Neural progenitor cell (in vitro differentiated cells): Measurements from ENCODE around the gene PLEKHG5. TPM values are rescaled to one million over a fixed set of nuclear protein-coding genes. Genes with fewer than 3 reads are reported as not detected.
A peak's percentile ranks its signal among the peaks of the same experiment; 100 is the strongest.

Experiments
- DNase-seq: peaks from one replicate; pipeline ENCODE4 v3.0.0-alpha.2; 2016; ENCODE audit warnings: low spot score
- H2AFZ ChIP-seq: fragments of 200-600 bp; sonication (generic); replicated peaks from 2 replicates; pipeline ENCODE4 v1.6.1; 2016; ENCODE audit warnings: antibody characterized with exemption
- H3F3A ChIP-seq: fragments of 200-600 bp; sonication (generic); 2 replicates; pipeline ENCODE4 v1.6.1; 2016; ENCODE audit warnings: antibody characterized with exemption, low read depth
- H3K27ac ChIP-seq: fragments of 200-600 bp; sonication (generic); 2 replicates; pipeline ENCODE4 v1.5.1; 2016; ENCODE audit warnings: mild to moderate bottlenecking
- H3K27me3 ChIP-seq: fragments of 200-600 bp; sonication (generic); 2 replicates; pipeline ENCODE4 v1.6.1; 2016; ENCODE audit warnings: mild to moderate bottlenecking, moderate library complexity
- H3K36me3 ChIP-seq: fragments of 200-600 bp; sonication (generic); 2 replicates; pipeline ENCODE4 v1.5.1; 2016
- H3K4me1 ChIP-seq: fragments of 200-600 bp; sonication (generic); 2 replicates; pipeline ENCODE4 v1.6.1; 2016; ENCODE audit warnings: mixed run types
- H3K4me2 ChIP-seq: fragments of 200-600 bp; sonication (generic); 2 replicates; pipeline ENCODE4 v1.6.1; 2016
- H3K4me3 ChIP-seq: fragments of 200-600 bp; sonication (generic); 2 replicates; pipeline ENCODE4 v1.5.1; 2016
- H3K79me2 ChIP-seq: fragments of 200-600 bp; sonication (generic); 2 replicates; pipeline ENCODE4 v1.6.1; 2016; ENCODE audit warnings: low read depth
- H3K9ac ChIP-seq: fragments of 200-600 bp; sonication (generic); 2 replicates; pipeline ENCODE4 v1.6.1; 2016
- H3K9me3 ChIP-seq: fragments of 200-600 bp; sonication (generic); 2 replicates; pipeline ENCODE4 v1.5.1; 2016; ENCODE audit warnings: low read depth
- H4K20me1 ChIP-seq: fragments of 200-600 bp; sonication (generic); 2 replicates; pipeline ENCODE4 v1.6.1; 2016; ENCODE audit warnings: low read depth
- H3K27ac Mint-ChIP-seq: 3 replicates; pipeline ENCODE4 v1.8.0; 2021; ENCODE audit warnings: mixed read lengths
- H3K27me3 Mint-ChIP-seq: 2 replicates; pipeline ENCODE4 v1.8.0; 2022; ENCODE audit warnings: low read depth, mild to moderate bottlenecking, inconsistent platforms, moderate library complexity, mixed read lengths; ENCODE audit not compliant: insufficient read depth
- H3K36me3 Mint-ChIP-seq: 3 replicates; pipeline ENCODE4 v1.8.0; 2021; ENCODE audit warnings: mixed read lengths
- H3K4me1 Mint-ChIP-seq: 3 replicates; pipeline ENCODE4 v1.8.0; 2021; ENCODE audit warnings: mixed read lengths
- H3K4me3 Mint-ChIP-seq: 3 replicates; pipeline ENCODE4 v1.8.0; 2021; ENCODE audit warnings: mild to moderate bottlenecking, moderate library complexity, mixed read lengths
- H3K9me3 Mint-ChIP-seq: 3 replicates; pipeline ENCODE4 v1.8.0; 2020; ENCODE audit warnings: mixed read lengths
- EZH2 ChIP-seq: fragments of 200-600 bp; sonication (generic); IDR thresholded peaks from 2 replicates; pipeline ENCODE4 v1.6.1; 2017; ENCODE audit warnings: antibody characterized with exemption, mild to moderate bottlenecking, moderate library complexity
- EZH2phosphoT487 ChIP-seq: fragments of 200-600 bp; sonication (generic); IDR thresholded peaks from 2 replicates; pipeline ENCODE4 v1.6.1; 2017; ENCODE audit warnings: antibody characterized with exemption
- total RNA-seq: library from RNA; depleted of rRNA; stranded (reverse); fragments of >200 nt; gene quantifications from 2 replicates; pipeline ENCODE4 v1.2.3, GENCODE V29; 2015; ENCODE audit warnings: low replicate concordance
- TF ChIP-seq, protein P1 (sequence below): fragments of 200-600 bp; sonication (generic); IDR thresholded peaks from 2 replicates; pipeline ENCODE4 v1.5.1; 2017; ENCODE audit warnings: antibody characterized with exemption, mild to moderate bottlenecking

PLEKHG5 gene
- total RNA-seq, 1 donor from 2014 or later, result 7.4 TPM

DNA sequence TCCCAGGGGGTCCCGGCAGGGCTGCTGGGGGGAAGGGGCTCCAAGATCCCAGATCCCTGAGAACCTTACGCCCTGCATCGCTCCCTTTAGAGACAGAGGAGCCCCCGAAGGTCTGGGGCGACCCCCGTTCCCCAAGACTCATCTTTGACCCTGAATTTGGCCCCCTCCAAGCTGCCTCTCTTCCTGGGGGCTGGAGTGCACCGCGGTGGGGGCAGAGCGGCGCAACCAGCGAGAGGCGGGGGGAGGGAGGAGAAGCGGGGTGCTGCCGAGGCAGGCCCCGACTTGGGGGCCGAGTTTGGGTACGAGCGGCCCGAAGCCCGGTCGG lies 5.4 kb upstream of the PLEKHG5 start:
- Histone ChIP-seq H3K9ac (no peak overlapping the region), H3K9me3 (no peaks in the 10 kb centered on the region), H3K27ac (no peak overlapping the region), H3F3A (peaks cover 19% of the 10 kb centered on the region), H3K36me3 (no peaks in the 10 kb centered on the region), H3K79me2 (no peaks in the 10 kb centered on the region), H3K27me3 (peaks cover 39% of the 10 kb centered on the region), H2AFZ (peak overlapping the region; percentile 50), H4K20me1 (peaks cover 14% of the 10 kb centered on the region), H3K4me3 (peak overlapping the region; percentile 89), H3K4me2 (peak overlapping the region; percentile 100), H3K4me1 (peaks cover 25% of the 10 kb centered on the region)
- DNase-seq, result no peak
- Mint-ChIP-seq H3K27ac (no peak overlapping the region), H3K9me3 (no peaks in the 10 kb centered on the region), H3K36me3 (no peaks in the 10 kb centered on the region), H3K4me3 (peak overlapping the region; percentile 86), H3K4me1 (peaks cover 31% of the 10 kb centered on the region), H3K27me3 (peaks cover 8% of the 10 kb centered on the region)
- no peak for TF ChIP-seq EZH2
- TF ChIP-seq, protein P1, sequence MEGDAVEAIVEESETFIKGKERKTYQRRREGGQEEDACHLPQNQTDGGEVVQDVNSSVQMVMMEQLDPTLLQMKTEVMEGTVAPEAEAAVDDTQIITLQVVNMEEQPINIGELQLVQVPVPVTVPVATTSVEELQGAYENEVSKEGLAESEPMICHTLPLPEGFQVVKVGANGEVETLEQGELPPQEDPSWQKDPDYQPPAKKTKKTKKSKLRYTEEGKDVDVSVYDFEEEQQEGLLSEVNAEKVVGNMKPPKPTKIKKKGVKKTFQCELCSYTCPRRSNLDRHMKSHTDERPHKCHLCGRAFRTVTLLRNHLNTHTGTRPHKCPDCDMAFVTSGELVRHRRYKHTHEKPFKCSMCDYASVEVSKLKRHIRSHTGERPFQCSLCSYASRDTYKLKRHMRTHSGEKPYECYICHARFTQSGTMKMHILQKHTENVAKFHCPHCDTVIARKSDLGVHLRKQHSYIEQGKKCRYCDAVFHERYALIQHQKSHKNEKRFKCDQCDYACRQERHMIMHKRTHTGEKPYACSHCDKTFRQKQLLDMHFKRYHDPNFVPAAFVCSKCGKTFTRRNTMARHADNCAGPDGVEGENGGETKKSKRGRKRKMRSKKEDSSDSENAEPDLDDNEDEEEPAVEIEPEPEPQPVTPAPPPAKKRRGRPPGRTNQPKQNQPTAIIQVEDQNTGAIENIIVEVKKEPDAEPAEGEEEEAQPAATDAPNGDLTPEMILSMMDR, result no peak
- TF ChIP-seq EZH2phosphoT487, result no peak

DNA sequence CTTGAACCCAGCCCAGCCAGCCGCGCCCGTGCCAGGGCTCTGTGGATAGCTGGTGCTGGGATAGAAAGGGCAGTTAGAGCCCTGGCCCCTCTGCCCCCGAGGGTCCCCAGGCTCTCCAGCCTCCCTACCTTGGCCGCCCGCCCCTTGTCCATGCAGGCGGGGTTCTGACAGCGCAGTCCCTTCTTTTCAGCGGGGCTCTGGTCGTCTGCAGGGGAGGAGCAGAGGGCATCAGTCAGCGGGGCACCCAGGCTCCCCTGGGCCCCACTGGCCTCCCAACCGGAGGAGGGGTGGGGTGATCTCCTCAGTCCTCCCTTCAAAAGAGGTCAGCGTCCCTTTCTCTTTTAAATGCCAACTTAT lies 4.9 kb upstream of the PLEKHG5 start:
- peaks cover 24% of the 10 kb centered on the region for H3F3A ChIP-seq
- peak overlapping the region; percentile 100 for H3K4me2 ChIP-seq
- no peaks in the 10 kb centered on the region for H3K36me3 ChIP-seq
- Mint-ChIP-seq H3K4me1 (peaks cover 35% of the 10 kb centered on the region), H3K27me3 (peaks cover 8% of the 10 kb centered on the region), H3K4me3 (peak overlapping the region; percentile 86), H3K9me3 (no peaks in the 10 kb centered on the region), H3K36me3 (no peaks in the 10 kb centered on the region), H3K27ac (no peak overlapping the region)
- peak overlapping the region; percentile 89 for H3K4me3 ChIP-seq
- DNase-seq, result peak; percentile 44
- H2AFZ ChIP-seq, result peak overlapping the region; percentile 50
- no peaks in the 10 kb centered on the region for H3K9me3 ChIP-seq
- H3K79me2 ChIP-seq, result no peaks in the 10 kb centered on the region
- H4K20me1 ChIP-seq, result peaks cover 17% of the 10 kb centered on the region
- H3K9ac ChIP-seq, result no peak overlapping the region
- H3K27ac ChIP-seq, result no peak overlapping the region
- H3K4me1 ChIP-seq, result peaks cover 25% of the 10 kb centered on the region
- peaks cover 44% of the 10 kb centered on the region for H3K27me3 ChIP-seq
- peak; percentile 23 for TF ChIP-seq EZH2
- TF ChIP-seq, protein P1, result no peak

DNA sequence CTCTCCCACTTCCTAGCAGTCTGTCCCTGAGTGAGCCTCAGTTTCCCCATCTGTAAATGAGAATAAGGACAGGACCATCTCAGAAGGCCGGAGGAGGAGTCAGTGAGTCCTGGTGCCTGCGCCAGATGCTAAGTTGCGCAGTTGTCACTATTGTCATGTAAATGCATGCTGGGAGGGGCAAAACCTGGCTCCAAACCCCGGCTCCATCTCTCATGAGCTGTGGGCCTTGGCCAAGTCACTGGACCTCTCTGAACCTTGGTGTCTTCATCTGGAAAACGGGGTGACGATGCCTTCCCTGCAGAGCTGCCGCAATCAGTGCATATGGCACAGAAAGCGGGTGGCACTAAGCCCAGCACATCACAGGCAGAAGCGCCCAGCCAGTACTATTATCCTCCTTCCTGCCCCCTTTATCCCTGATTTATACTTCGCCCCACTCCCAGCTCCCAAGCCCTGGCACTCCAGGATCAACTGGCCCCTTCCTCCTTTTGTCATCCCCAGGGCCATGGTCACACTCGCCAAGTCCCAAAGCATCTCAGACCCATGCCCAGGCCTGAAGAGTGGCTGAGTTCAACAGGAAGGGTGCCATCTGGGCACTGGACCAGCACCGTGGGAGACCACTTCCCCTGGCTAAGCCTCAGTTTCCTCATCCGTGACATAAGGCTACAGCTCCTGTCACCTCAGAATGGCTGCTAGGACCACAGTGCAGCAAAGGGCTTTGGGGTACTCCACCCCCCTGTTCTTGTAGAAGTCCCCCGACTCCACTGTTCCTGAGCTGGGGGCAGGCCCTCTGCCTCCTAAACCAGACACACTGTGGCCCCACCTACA lies 4.3 kb upstream of the PLEKHG5 start:
- H3K36me3 Mint-ChIP-seq, result no peaks in the 10 kb centered on the region
- H3K4me1 Mint-ChIP-seq, result peaks cover 34% of the 10 kb centered on the region
- peak overlapping the region; percentile 89 for H3K4me3 ChIP-seq
- H3K36me3 ChIP-seq, result no peaks in the 10 kb centered on the region
- H3K27me3 ChIP-seq, result peaks cover 50% of the 10 kb centered on the region
- H2AFZ ChIP-seq, result no peak overlapping the region
- no peak overlapping the region for H3K27ac Mint-ChIP-seq
- H3K4me1 ChIP-seq, result peaks cover 25% of the 10 kb centered on the region
- no peak for DNase-seq
- H4K20me1 ChIP-seq, result peaks cover 18% of the 10 kb centered on the region
- H3K4me3 Mint-ChIP-seq, result peak overlapping the region; percentile 86
- peak overlapping the region; percentile 100 for H3K4me2 ChIP-seq
- H3K27me3 Mint-ChIP-seq, result peaks cover 7% of the 10 kb centered on the region
- H3K9me3 Mint-ChIP-seq, result no peaks in the 10 kb centered on the region
- H3K79me2 ChIP-seq, result no peaks in the 10 kb centered on the region
- no peaks in the 10 kb centered on the region for H3K9me3 ChIP-seq
- TF ChIP-seq, protein P1, result no peak
- TF ChIP-seq EZH2 (no peak), EZH2phosphoT487 (no peak)
- no peak overlapping the region for H3K9ac ChIP-seq
- peaks cover 30% of the 10 kb centered on the region for H3F3A ChIP-seq
- no peak overlapping the region for H3K27ac ChIP-seq
